Mammary epithelial cell (primary cell): ENCODE data around the gene PTPN21.

ENCODE experiments used
- EZH2 ChIP-seq: IDR thresholded peaks from 2 replicates; pipeline ENCODE4 v1.6.1; 2012; ENCODE audit warnings: low read length, inconsistent platforms, borderline replicate concordance
- TF ChIP-seq, protein P1 (sequence below), 2 donors: IDR thresholded peaks in 1 of 2; conservative IDR thresholded peaks in 1 of 2; 2 replicates each; pipeline ENCODE4 v1.5.1; 2011 to 2012; ENCODE audit warnings: inconsistent platforms in 2 of 2, low read length in 2 of 2, mild to moderate bottlenecking in 2 of 2, control low read depth in 1 of 2, low read depth in 1 of 2; ENCODE audit not compliant: insufficient read depth in 1 of 2; ENCODE audit errors: extremely low read depth in 1 of 2

DNA sequence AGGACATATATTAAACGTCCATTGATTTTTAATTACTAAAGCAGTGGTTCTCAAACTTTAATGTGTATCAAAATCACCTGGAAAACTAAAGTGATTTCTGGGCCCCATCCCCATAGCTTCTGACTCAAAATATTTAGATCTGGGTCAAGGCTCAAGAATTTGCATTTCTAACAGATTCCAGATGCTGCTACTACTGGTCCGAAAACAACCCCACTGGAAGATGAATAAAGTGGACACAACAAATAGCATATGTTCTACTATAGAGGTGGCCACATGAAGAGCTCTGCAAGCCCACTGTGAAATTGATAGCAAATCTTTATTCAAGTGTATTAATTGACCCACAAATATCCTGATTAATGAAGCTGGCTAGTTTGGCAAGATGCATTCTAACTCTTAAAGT is 99.9 kb downstream of the PTPN21 start:
- TF ChIP-seq, protein P1, sequence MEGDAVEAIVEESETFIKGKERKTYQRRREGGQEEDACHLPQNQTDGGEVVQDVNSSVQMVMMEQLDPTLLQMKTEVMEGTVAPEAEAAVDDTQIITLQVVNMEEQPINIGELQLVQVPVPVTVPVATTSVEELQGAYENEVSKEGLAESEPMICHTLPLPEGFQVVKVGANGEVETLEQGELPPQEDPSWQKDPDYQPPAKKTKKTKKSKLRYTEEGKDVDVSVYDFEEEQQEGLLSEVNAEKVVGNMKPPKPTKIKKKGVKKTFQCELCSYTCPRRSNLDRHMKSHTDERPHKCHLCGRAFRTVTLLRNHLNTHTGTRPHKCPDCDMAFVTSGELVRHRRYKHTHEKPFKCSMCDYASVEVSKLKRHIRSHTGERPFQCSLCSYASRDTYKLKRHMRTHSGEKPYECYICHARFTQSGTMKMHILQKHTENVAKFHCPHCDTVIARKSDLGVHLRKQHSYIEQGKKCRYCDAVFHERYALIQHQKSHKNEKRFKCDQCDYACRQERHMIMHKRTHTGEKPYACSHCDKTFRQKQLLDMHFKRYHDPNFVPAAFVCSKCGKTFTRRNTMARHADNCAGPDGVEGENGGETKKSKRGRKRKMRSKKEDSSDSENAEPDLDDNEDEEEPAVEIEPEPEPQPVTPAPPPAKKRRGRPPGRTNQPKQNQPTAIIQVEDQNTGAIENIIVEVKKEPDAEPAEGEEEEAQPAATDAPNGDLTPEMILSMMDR (conservative IDR thresholded peaks at IDR 0.05 in 1 of 2, IDR thresholded peaks at IDR 0.05 in 1 of 2; ENCODE audit: extremely low read depth in 1 of 2, insufficient read depth in 1 of 2, low read depth in 1 of 2, low read length in 2 of 2) = no peak
- TF ChIP-seq EZH2 = no peak
